H1 (cell line): ENCODE measurements around the gene NKX6-1. TPM values are rescaled to one million over a fixed set of nuclear protein-coding genes. Genes with fewer than 3 reads are reported as not detected.

Source experiments
- GABPA ChIP-seq: IDR thresholded peaks from 2 replicates; pipeline ENCODE4 v1.6.1; 2011; ENCODE audit warnings: mild to moderate bottlenecking, low read length, moderate library complexity, borderline replicate concordance; ENCODE audit not compliant: insufficient read depth
- GTF2F1 ChIP-seq: IDR thresholded peaks from 2 replicates; pipeline ENCODE4 v1.6.1; 2012; ENCODE audit warnings: low read depth, low read length, improper control_type of control experiment, borderline replicate concordance
- POLR2A ChIP-seq, 2 experiments: IDR thresholded peaks; 1 replicate in 1 of 2; 2 replicates in 1 of 2; pipeline ENCODE4 v1.6.1; 2011; ENCODE audit warnings: low read depth in 2 of 2, low read length in 2 of 2, mild to moderate bottlenecking in 2 of 2; ENCODE audit errors: control extremely low read depth in 1 of 2
- RFX5 ChIP-seq: IDR thresholded peaks from 2 replicates; pipeline ENCODE4 v1.6.1; 2011; ENCODE audit warnings: low read depth, low read length, improper control_type of control experiment, borderline replicate concordance
- SIN3A ChIP-seq, 2 experiments: IDR thresholded peaks in 1 of 2; conservative IDR thresholded peaks in 1 of 2; 2 replicates each; pipeline ENCODE4 v1.6.1; 2011 to 2012; ENCODE audit warnings: low read length in 2 of 2, improper control_type of control experiment in 1 of 2, low read depth in 1 of 2, mild to moderate bottlenecking in 1 of 2
- polyA plus RNA-seq, 7 experiments: library from polyadenylated mRNA; depleted of rRNA in 3 of 7; stranded (reverse) in 5 of 7; unstranded in 2 of 7; fragments of >200 nt in 5 of 7; fragments of 200-250 nt in 2 of 7; gene quantifications; 1 replicate in 5 of 7; 2 replicates in 1 of 7; 4 replicates in 1 of 7; pipeline versions ENCODE4 v1.2.1 to v1.2.3, GENCODE V29; 2011 to 2013; ENCODE audit warnings: missing spikeins in 2 of 7, mixed read lengths in 2 of 7
- total RNA-seq: library from RNA; stranded (reverse); fragmentation: NEBNext Ultra II Directional; extraction: Animal tissue kit (Norgen Biotek cat#: 25700); gene quantifications from 2 replicates; pipeline ENCODE4 v1.2.1, GENCODE V29; 2021
- TF ChIP-seq, protein P1 (sequence below), 3 experiments: IDR thresholded peaks; 1 replicate in 2 of 3; 2 replicates in 1 of 3; pipeline versions ENCODE4 v1.5.1 to v1.6.1; 2011; ENCODE audit warnings: low read length in 3 of 3, mild to moderate bottlenecking in 3 of 3, inconsistent platforms in 2 of 3, low read depth in 1 of 3, moderate library complexity in 1 of 3; ENCODE audit not compliant: insufficient read depth in 1 of 3; ENCODE audit errors: control extremely low read depth in 1 of 3

The NKX6-1 gene
- total and polyA plus RNA-seq, 2 of the 8 experiments (the other 6 are each of a cell fraction or from before 2014, with no cell fraction given) = 0.03 to 0.45 TPM

DNA sequence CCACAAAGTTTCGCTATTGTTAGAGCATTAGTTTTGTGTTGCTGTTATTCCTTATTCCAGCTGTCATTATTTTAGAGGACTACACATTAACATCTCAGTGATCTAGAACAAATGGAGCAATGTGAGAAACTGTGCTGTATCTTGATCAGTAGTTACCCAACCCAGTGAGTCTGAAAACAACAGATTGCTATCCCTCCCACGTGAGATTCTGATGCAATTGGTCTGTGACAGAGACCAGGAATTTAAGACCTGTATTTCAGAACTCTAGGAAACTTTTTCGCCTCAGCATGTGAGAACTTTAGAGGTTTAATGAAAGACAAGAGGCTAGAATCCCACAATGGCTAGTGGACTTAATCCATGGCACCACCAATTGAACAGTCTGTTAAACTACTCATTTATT is 48.1 kb upstream of the NKX6-1 start (continued):
- TF ChIP-seq RFX5 (no peak), POLR2A (IDR thresholded peaks at IDR 0.05; ENCODE audit: control extremely low read depth in 1 of 2, low read depth in 2 of 2, low read length in 2 of 2) (no peak), GTF2F1 (no peak), SIN3A (conservative IDR thresholded peaks at IDR 0.05 in 1 of 2, IDR thresholded peaks at IDR 0.05 in 1 of 2; ENCODE audit: low read depth in 1 of 2, low read length in 2 of 2) (no peak), GABPA (no peak)
- TF ChIP-seq, protein P1, sequence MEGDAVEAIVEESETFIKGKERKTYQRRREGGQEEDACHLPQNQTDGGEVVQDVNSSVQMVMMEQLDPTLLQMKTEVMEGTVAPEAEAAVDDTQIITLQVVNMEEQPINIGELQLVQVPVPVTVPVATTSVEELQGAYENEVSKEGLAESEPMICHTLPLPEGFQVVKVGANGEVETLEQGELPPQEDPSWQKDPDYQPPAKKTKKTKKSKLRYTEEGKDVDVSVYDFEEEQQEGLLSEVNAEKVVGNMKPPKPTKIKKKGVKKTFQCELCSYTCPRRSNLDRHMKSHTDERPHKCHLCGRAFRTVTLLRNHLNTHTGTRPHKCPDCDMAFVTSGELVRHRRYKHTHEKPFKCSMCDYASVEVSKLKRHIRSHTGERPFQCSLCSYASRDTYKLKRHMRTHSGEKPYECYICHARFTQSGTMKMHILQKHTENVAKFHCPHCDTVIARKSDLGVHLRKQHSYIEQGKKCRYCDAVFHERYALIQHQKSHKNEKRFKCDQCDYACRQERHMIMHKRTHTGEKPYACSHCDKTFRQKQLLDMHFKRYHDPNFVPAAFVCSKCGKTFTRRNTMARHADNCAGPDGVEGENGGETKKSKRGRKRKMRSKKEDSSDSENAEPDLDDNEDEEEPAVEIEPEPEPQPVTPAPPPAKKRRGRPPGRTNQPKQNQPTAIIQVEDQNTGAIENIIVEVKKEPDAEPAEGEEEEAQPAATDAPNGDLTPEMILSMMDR (IDR thresholded peaks at IDR 0.05; ENCODE audit: control extremely low read depth in 1 of 3, insufficient read depth in 1 of 3, low read depth in 1 of 3, low read length in 3 of 3) = no peak
- TF ChIP-seq, all 59 proteins: peak for 0
